Esophagus squamous epithelium (tissue), 5 donors: Measurements from ENCODE around the gene COL26A1. TPM values are rescaled to one million over a fixed set of nuclear protein-coding genes. Genes with fewer than 3 reads are reported as not detected.
A peak's percentile ranks its signal among the peaks of the same experiment; 100 is the strongest.

ENCODE experiments used
- DNase-seq: peaks from one replicate; lab custom pipeline; 2025; lab: John Stamatoyannopoulos, UW
- H3K27ac ChIP-seq, 4 donors: fragments of 200-600 bp; sonication (generic); one replicate each; pipeline ENCODE4 v1.5.1; 2016 to 2019; ENCODE audit warnings: mild to moderate bottlenecking in 1 of 4
- H3K27me3 ChIP-seq, 4 donors: fragments of 200-600 bp; sonication (generic); 1 replicate in 3 of 4; 2 replicates in 1 of 4; pipeline versions ENCODE4 v1.5.1 to v1.6.0; 2017 to 2021; ENCODE audit warnings: antibody characterized with exemption in 1 of 4
- H3K36me3 ChIP-seq, 3 donors: fragments of 200-600 bp; sonication (generic); one replicate each; pipeline ENCODE4 v1.5.1; 2016 to 2019
- H3K4me1 ChIP-seq, 3 donors: fragments of 200-600 bp; sonication (generic); one replicate each; pipeline ENCODE4 v1.5.1; 2017 to 2019
- H3K4me3 ChIP-seq, 4 donors: fragments of 200-600 bp; sonication (generic); 1 replicate in 3 of 4; 2 replicates in 1 of 4; pipeline ENCODE4 v1.5.1; 2016 to 2019; ENCODE audit warnings: mild to moderate bottlenecking in 2 of 4, moderate library complexity in 1 of 4
- H3K9me3 ChIP-seq, 3 donors: fragments of 200-600 bp; sonication (generic); one replicate each; pipeline ENCODE4 v1.5.1; 2016 to 2019
- POLR2A ChIP-seq, 4 donors: fragments of 450-650 bp; IDR thresholded peaks; one replicate each; pipeline ENCODE4 v1.6.1; 2017; ENCODE audit warnings: antibody characterized with exemption in 4 of 4, mild to moderate bottlenecking in 4 of 4, moderate library complexity in 3 of 4
- WGBS, 2 donors: methylation state at CpG; one replicate each; pipeline ENCODE4 v1.1.5; 2018; 5-methylcytosine and 5-hydroxymethylcytosine counted together
- intact Hi-C: fragments of 100-400 bp; cut with DNase I; formaldehyde crosslinking; loops from one replicate; pipeline ENCODE4 v1.15.0; 2022
- total RNA-seq, 4 donors: library from RNA; depleted of rRNA; stranded (reverse); fragments of >200 nt; gene quantifications; one replicate each; pipeline ENCODE4 v1.1.0, GENCODE V29; 2016
- TF ChIP-seq, protein P1 (sequence below), 6 experiments: fragments of 450-650 bp in 4 of 6; fragments of 200-600 bp in 2 of 6; sonication (generic) in 2 of 6; IDR thresholded peaks; one replicate each; pipeline ENCODE4 v1.5.1; 2016 to 2019; ENCODE audit warnings: antibody characterized with exemption in 6 of 6, mild to moderate bottlenecking in 4 of 6, moderate library complexity in 4 of 6
- donor health status: DM: yes; HTN: yes; CAD: no.

COL26A1 gene
- total RNA-seq, 4 donors from 2014 or later = not detected

DNA sequence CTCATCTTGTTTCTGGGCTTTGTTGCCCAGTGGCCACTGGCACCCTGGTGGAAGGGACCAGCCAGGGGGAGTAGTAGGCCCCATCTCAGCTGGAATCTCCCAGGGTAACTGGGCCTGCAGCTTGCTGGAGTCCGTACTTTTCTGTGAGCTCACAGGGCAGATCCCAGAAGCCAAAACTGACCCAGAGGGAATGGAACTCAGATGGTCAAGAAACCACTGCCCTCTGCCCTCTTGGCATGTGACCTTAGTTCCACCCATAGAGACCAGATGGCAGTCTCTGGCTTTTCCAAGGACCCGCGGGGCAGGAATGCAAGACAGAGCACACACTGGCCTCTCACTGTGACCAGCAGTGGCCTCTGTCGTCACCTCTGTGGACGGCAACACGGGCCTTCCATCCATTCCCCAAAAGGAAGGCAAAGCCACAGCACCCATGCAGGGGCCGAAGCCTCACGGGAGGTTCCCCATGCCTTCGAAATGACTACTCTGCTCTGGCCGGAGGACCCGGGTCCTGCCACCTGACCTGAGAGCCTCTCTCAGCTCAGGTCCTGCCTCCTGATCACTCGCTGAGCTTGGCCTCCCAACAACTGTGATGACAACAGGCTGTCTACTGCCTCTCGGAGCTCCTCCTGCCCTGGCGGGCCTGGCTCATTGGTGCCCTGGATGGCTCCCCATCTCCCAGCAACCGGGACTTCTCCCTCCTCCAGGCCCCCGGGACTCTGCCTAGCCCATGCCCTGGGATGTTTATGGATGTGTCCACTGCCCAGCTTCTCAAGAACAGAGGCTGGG is 236.5 kb downstream of the COL26A1 start:
- intact Hi-C loops = no loop called here
- Histone ChIP-seq H3K4me1 (peaks cover 6 to 22% (median 7%) of the 10 kb centered on the region in 3 donors), H3K27me3 (peaks cover 0 to 38% (median 0%) of the 10 kb centered on the region in 4 donors), H3K9me3 (no peaks in the 10 kb centered on the region), H3K36me3 (no peaks in the 10 kb centered on the region), H3K4me3 (no peak overlapping the region), H3K27ac (peak overlapping the region in 3 of 4 donors; percentile 36 to 61 (median 44))
- 76 to 78% methylated on average over 3 to 13 of the region's 16 CpGs for WGBS, 2 donors
- no peak for DNase-seq
- TF ChIP-seq, protein P1, sequence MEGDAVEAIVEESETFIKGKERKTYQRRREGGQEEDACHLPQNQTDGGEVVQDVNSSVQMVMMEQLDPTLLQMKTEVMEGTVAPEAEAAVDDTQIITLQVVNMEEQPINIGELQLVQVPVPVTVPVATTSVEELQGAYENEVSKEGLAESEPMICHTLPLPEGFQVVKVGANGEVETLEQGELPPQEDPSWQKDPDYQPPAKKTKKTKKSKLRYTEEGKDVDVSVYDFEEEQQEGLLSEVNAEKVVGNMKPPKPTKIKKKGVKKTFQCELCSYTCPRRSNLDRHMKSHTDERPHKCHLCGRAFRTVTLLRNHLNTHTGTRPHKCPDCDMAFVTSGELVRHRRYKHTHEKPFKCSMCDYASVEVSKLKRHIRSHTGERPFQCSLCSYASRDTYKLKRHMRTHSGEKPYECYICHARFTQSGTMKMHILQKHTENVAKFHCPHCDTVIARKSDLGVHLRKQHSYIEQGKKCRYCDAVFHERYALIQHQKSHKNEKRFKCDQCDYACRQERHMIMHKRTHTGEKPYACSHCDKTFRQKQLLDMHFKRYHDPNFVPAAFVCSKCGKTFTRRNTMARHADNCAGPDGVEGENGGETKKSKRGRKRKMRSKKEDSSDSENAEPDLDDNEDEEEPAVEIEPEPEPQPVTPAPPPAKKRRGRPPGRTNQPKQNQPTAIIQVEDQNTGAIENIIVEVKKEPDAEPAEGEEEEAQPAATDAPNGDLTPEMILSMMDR (IDR thresholded peaks at IDR 0.05) = no peak
- TF ChIP-seq POLR2A (IDR thresholded peaks at IDR 0.05) = no peak

DNA sequence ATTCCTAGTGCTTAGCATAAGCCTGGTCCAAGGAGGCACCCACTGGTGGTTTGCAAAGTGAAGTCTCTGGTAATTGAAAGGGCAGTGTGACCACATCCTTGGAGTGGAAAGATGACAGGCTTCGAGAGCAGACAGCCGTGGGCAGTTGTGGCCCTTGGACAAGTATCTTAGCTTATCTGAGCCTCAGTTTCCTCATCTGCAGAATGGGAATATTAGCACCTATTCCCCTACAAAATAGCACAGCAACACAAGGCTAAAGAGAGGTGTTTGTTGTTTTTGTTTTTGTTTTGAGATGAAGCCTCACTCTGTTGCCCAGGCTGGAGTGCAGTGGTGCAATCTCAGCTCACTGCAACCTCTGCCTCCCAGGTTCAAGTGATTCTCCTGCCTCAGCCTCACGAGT is 237.1 kb downstream of the COL26A1 start:
- Histone ChIP-seq H3K4me3 (no peak overlapping the region), H3K9me3 (no peaks in the 10 kb centered on the region), H3K27me3 (peaks cover 0 to 38% (median 0%) of the 10 kb centered on the region in 4 donors), H3K27ac (peak overlapping the region in 3 of 4 donors; percentile 4 to 61 (median 36)), H3K36me3 (no peaks in the 10 kb centered on the region), H3K4me1 (peaks cover 6 to 22% (median 7%) of the 10 kb centered on the region in 3 donors)
- no peak for TF ChIP-seq POLR2A (IDR thresholded peaks at IDR 0.05)
- TF ChIP-seq, protein P1 (IDR thresholded peaks at IDR 0.05) = no peak
- intact Hi-C loops = loop anchor here (10.0 kb wide), 1 partner anchor 215 kb away; the partner anchor contains the start of gene CUX1
- no peak for DNase-seq
- WGBS, 2 donors = 77 to 84% methylated on average over 3 of the region's 3 CpGs

DNA sequence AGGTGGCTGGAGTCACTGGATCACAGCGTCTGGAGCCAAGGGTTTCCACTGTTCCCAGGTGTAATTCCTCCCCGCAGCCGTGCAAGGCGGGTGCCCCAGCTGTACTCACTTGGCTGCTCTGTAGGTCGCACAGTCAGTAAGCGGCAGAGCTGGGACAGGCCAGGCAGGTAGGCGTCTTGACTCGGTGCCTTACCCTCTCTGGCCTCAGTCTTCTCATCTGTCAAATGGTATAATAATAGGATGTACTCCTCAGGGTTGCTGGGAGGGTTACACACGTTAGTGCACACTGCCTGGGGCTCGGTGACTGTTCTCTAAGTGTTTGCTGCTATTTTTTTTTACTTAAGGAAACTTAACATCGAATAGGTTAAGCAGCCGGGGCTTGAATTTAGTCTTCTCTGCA is 239.4 kb downstream of the COL26A1 start:
- DNase-seq = no peak
- intact Hi-C loops = loop anchor here (10.0 kb wide), 1 partner anchor 213 kb away; the partner anchor contains the start of gene CUX1
- 45 to 65% methylated on average over 10 to 12 of the region's 12 CpGs for WGBS, 2 donors
- peaks cover 6 to 22% (median 7%) of the 10 kb centered on the region in 3 donors for H3K4me1 ChIP-seq
- no peak overlapping the region for H3K4me3 ChIP-seq
- H3K27me3 ChIP-seq = peaks cover 0 to 25% (median 0%) of the 10 kb centered on the region in 4 donors
- H3K9me3 ChIP-seq = no peaks in the 10 kb centered on the region
- TF ChIP-seq, protein P1 (IDR thresholded peaks at IDR 0.05) = no peak
- TF ChIP-seq POLR2A (IDR thresholded peaks at IDR 0.05) = no peak
- H3K36me3 ChIP-seq = no peaks in the 10 kb centered on the region
- no peak overlapping the region for H3K27ac ChIP-seq

DNA sequence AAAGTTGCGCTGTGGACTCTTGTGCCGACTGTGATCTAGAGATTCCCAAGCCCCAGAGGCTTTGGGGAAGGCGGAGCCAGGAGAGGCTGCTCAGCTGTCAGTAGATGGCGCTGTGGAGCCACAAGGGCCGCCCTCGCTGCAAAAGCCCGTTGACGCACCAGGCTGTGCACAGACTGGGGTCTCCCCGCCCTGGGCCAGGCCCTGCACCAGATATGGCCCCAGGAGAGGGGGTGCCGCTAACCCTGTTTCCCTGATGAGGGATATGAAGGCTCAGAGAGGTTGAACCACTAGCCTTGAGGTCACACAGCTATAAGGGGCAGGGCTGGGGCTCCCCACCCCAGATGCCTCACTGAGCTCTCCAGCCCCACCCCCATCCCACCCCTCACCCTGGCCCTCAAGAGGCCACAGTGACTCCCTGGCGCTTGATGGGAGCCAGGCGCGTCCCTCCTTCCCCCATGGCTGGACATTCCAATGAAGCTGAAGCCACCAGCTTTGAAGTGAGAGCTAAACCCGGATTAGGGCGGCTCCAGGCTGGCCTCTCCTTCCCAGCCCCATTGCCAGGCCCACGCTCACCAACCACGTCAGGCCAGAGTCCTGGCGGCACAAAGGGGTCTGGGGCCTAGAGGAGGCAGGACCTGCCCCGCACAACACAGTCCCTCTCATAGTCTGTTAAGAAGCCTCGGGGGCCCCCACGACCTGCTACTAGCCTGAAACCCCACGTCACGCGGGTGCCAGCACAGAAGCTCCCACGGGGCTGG is 240.0 kb downstream of the COL26A1 start:
- intact Hi-C loops = loop anchor here (10.0 kb wide), 1 partner anchor 212 kb away; the partner anchor contains the start of gene CUX1
- H3K4me3 ChIP-seq = no peak overlapping the region
- H3K9me3 ChIP-seq = no peaks in the 10 kb centered on the region
- TF ChIP-seq, protein P1 (IDR thresholded peaks at IDR 0.05) = peak; percentile 73 to 86 (median 80)
- no peak for TF ChIP-seq POLR2A (IDR thresholded peaks at IDR 0.05)
- H3K4me1 ChIP-seq = peaks cover 6 to 22% (median 7%) of the 10 kb centered on the region in 3 donors
- WGBS, 2 donors = 30 to 40% methylated on average over 1 to 12 of the region's 25 CpGs
- H3K27ac ChIP-seq = no peak overlapping the region
- no peaks in the 10 kb centered on the region for H3K36me3 ChIP-seq
- peaks cover 0 to 25% (median 0%) of the 10 kb centered on the region in 4 donors for H3K27me3 ChIP-seq
- no peak for DNase-seq
